HAP-1 (cell line): ENCODE results near the gene C11orf87.

Source experiments
- DNase-seq, 2 experiments: peaks; one replicate each; pipeline ENCODE4 v3.0.0-alpha.2; 2016 to 2020; ENCODE audit warnings: low spot score in 2 of 2
- H3K27me3 ChIP-seq: fragments of 250-450 bp; sonication (Bioruptor Pico); 2 replicates; pipeline ENCODE4 v1.5.1; 2020; ENCODE audit warnings: low read depth, mild to moderate bottlenecking, moderate library complexity
- H3K36me3 ChIP-seq: fragments of 250-450 bp; sonication (Bioruptor Pico); replicated peaks from 2 replicates; pipeline ENCODE4 v1.5.1; 2020; ENCODE audit warnings: mild to moderate bottlenecking
- H3K4me1 ChIP-seq: fragments of 250-450 bp; sonication (Bioruptor Pico); 2 replicates; pipeline ENCODE4 v1.5.1; 2020; ENCODE audit warnings: mild to moderate bottlenecking
- H3K4me3 ChIP-seq: fragments of 250-450 bp; sonication (Bioruptor Pico); 2 replicates; pipeline ENCODE4 v1.5.1; 2020; ENCODE audit warnings: mild to moderate bottlenecking, moderate library complexity
- H3K9me3 ChIP-seq: fragments of 250-450 bp; sonication (Bioruptor Pico); 2 replicates; pipeline ENCODE4 v1.5.1; 2020; ENCODE audit warnings: mild to moderate bottlenecking, moderate library complexity
- in situ Hi-C: fragments of 300-500 bp; cut with MboI; formaldehyde crosslinking; loops from 3 replicates; pipeline ENCODE4 v1.14.3; 2020; ENCODE audit warnings: low sequenced_read_pairs, inconsistent platforms, mixed read lengths

Gene C11orf87

GRCh38 chr11:109421981-109422869, at the start of gene C11orf87:
C11orf87 (plus strand) TSS chr11:109422190; CDS start chr11:109423634, 1,444 bp downstream.
- no peak for DNase-seq
- Histone ChIP-seq H3K4me3 (no peak within 1 kb of the TSS), H3K4me1 (no peaks in the 10 kb centered on the region), H3K36me3 (no peaks in the 10 kb centered on the region), H3K9me3 (no peaks in the 10 kb centered on the region), H3K27me3 (peaks cover 5% of the 10 kb centered on the region; the same call in 1 of the 2 replicates)
- in situ Hi-C loops: no loop called here

- H3K9me3 ChIP-seq: no peaks in the 10 kb centered on the region; the same call in 1 of the 2 replicates
- in situ Hi-C loops: no loop called here
Observed at GRCh38 chr11:109374032-109374431, 48.0 kb upstream of the C11orf87 start.

DNA sequence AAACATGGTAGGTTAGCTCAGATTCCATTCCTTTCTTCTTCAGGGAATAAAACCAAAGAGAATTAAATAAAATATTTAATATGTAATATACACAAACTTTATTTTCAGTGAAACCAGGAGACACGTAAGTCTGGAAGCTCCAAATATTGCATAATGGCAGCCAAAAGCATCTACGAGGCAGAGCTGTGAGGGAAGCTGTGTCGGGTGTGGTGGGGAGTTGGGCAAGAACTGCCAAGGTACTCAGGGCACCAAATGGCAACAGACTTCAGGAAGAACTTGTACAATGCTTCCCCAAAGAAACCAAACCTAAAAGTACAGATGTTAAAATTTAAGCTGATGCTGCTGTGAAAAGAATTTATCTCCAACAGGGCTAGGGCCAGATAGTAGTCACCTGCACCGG, 47.5 kb upstream of the C11orf87 start:
- DNase-seq: no peak
- in situ Hi-C loops: no loop called here
- Histone ChIP-seq H3K4me3 (no peak overlapping the region), H3K27me3 (no peaks in the 10 kb centered on the region), H3K36me3 (no peaks in the 10 kb centered on the region), H3K9me3 (no peaks in the 10 kb centered on the region; the same call in 1 of the 2 replicates), H3K4me1 (no peaks in the 10 kb centered on the region)

More at GRCh38 chr11:109374032-109374431, 48.0 kb upstream of the C11orf87 start:
- Histone ChIP-seq H3K4me1 (no peaks in the 10 kb centered on the region), H3K4me3 (no peak overlapping the region), H3K36me3 (no peaks in the 10 kb centered on the region), H3K27me3 (no peaks in the 10 kb centered on the region)
- no peak for DNase-seq

DNA sequence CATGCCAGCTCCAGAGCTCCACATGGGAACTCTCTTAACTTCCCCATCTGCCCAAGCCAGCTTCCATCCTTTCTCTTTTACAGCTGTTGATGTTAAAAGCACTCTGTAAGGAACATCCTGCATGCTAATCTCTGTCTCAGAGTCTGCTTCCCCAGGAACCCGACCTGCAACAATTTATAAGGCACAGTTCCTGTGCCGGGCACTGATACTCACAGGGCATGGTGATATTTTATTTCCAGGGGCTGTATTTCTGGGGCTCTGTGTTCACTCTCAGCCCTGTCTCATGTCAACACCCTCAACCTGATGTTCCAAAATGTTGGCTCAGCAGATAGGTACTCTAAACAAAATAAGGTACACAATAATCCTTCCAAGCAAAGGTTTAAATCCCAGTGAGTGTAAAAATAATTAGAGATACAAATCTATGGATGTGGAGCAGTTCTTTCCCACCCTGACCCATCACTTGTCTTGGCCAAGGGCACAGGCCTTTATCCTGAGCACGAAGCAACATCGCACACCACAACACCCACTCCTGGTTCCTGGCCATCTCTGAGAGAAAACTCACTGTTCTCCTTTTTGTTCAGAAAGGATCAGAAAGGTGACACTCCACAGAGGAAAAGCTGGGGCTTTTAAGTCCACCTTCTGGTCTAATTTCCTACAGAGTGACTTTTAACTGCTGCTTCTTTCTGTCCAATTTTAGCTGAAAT, 44.8 kb upstream of the C11orf87 start:
- no peaks in the 10 kb centered on the region for H3K27me3 ChIP-seq
- no peaks in the 10 kb centered on the region for H3K36me3 ChIP-seq
- H3K4me3 ChIP-seq: no peak overlapping the region
- in situ Hi-C loops: no loop called here
- DNase-seq: no peak
- H3K9me3 ChIP-seq: no peaks in the 10 kb centered on the region
- no peaks in the 10 kb centered on the region for H3K4me1 ChIP-seq

DNA sequence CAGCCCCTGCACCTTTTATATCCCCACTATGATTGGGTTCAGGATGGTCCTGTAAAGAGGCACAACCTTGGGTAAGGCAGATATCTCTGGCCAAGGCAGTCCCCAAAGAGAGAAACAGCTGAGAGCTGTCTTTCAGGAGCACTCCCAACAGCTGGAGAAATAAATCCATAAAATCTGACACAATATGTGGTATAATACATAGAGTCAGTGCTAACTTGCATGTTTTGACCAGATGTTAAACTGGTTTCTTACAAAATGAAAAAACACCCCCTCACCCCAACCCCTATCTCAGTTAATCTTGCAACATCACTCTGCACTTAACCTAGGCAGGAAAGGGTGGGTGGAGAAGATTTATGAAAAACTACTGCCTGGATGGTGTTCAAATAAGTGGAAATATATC, 44.0 kb upstream of the C11orf87 start:
- no peak for DNase-seq
- Histone ChIP-seq H3K36me3 (no peaks in the 10 kb centered on the region), H3K9me3 (no peaks in the 10 kb centered on the region), H3K27me3 (no peaks in the 10 kb centered on the region), H3K4me1 (no peaks in the 10 kb centered on the region), H3K4me3 (no peak overlapping the region)
- in situ Hi-C loops: no loop called here

DNA sequence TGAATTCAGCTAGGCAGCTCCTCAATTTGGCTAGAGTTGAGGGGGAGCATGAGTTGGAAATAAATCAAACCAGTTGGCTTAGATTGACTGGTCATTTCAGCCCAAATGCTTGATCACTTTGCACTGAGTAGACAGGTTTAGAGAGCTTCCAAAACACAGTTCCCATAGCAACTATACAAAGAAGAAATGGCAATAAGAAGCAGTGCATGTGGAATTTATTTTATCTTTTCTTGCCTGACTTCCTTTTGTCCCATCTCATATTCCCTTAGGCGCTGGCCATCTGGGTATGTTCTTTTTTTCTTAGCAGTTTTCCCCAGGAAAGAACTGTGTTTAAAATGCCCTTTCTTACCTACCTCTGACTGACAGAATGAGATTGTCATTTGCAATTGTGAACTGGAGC, 38.7 kb upstream of the C11orf87 start:
- Histone ChIP-seq H3K27me3 (peaks cover 2% of the 10 kb centered on the region; the same call in 1 of the 2 replicates), H3K9me3 (no peaks in the 10 kb centered on the region), H3K36me3 (no peaks in the 10 kb centered on the region), H3K4me1 (no peaks in the 10 kb centered on the region), H3K4me3 (no peak overlapping the region)
- in situ Hi-C loops: no loop called here
- no peak for DNase-seq

DNA sequence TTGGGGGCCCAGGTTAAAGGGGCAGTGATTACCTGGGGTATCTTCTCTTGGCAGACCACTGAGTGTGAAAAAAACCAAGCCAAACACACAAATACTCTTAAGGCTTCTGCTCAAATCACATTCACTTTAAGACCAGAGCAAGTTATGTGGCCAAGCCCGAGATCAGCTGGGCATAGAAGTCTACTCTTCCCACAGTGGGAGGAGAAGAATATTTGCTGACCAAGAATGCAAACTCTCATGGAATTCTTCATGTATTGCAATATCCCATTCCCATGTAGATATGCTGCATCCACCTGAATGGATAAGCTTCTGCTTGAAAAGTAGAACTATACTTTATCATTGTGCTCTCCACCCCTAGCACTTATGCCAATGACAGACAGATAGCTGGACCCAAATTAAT, 37.1 kb upstream of the C11orf87 start:
- Histone ChIP-seq H3K4me1 (no peaks in the 10 kb centered on the region), H3K4me3 (no peak overlapping the region)
- in situ Hi-C loops: no loop called here

GRCh38 chr11:109388982-109389381, 33.0 kb upstream of the C11orf87 start:
- H3K4me1 ChIP-seq: no peaks in the 10 kb centered on the region
- no peak for DNase-seq
- peaks cover 2% of the 10 kb centered on the region; the same call in 1 of the 2 replicates for H3K27me3 ChIP-seq
- no peaks in the 10 kb centered on the region for H3K9me3 ChIP-seq
- in situ Hi-C loops: no loop called here
- no peaks in the 10 kb centered on the region for H3K36me3 ChIP-seq
- no peak overlapping the region for H3K4me3 ChIP-seq

More for the DNA sequence above, 37.1 kb upstream of the C11orf87 start:
- H3K27me3 ChIP-seq: peaks cover 2% of the 10 kb centered on the region; the same call in 1 of the 2 replicates
- no peaks in the 10 kb centered on the region for H3K36me3 ChIP-seq
- no peaks in the 10 kb centered on the region for H3K9me3 ChIP-seq
- DNase-seq: no peak

DNA sequence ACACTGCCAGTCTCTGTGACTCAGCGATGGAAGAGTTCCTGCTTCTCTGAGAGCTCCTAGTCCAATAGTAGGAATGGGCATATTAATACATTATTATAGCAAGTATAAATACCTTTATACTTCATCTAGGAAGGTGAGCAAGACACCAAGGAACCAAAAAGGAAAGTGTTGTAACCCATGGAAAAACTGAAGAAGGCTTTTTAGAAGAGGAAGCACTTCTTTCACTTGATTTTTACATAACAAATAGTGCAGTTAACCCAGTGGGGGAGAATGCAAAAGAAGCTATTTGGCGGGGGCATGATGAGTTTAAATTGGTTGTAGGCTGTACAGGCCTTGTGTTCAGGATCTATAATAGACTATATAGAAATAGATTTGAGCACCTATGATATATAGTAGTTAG, 31.2 kb upstream of the C11orf87 start:
- Histone ChIP-seq H3K9me3 (no peaks in the 10 kb centered on the region), H3K4me1 (no peaks in the 10 kb centered on the region), H3K27me3 (no peaks in the 10 kb centered on the region), H3K36me3 (no peaks in the 10 kb centered on the region), H3K4me3 (no peak overlapping the region)
- in situ Hi-C loops: no loop called here
- no peak for DNase-seq

GRCh38 chr11:109401545-109401944, 20.4 kb upstream of the C11orf87 start:
- in situ Hi-C loops: no loop called here
- Histone ChIP-seq H3K36me3 (no peaks in the 10 kb centered on the region), H3K4me3 (no peak overlapping the region), H3K9me3 (no peaks in the 10 kb centered on the region), H3K4me1 (no peaks in the 10 kb centered on the region), H3K27me3 (no peaks in the 10 kb centered on the region)
- DNase-seq: no peak

- no peaks in the 10 kb centered on the region for H3K36me3 ChIP-seq
- H3K9me3 ChIP-seq: no peaks in the 10 kb centered on the region
- in situ Hi-C loops: no loop called here
- H3K4me1 ChIP-seq: no peaks in the 10 kb centered on the region
- H3K4me3 ChIP-seq: no peak overlapping the region
- no peak for DNase-seq
- no peaks in the 10 kb centered on the region for H3K27me3 ChIP-seq
Observed at GRCh38 chr11:109405671-109406070, 16.3 kb upstream of the C11orf87 start.

DNA sequence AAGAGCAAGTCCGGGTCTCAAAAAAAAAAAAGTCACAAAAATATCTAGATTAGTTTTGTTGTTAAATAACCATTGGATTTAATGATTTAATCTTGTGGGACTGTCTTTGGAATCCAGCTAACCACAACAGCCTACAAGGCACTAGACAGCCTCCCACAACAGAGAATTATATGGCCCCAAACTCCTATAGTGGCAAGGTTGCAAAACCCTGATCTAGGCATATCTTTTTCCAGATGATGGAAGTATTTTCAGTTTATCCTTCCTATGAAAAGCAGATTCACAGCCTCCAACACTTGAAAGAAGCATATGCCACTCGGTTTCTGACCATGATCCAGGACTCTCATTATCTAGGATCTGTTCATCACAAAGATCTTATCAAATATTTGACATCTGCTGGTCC, 5.4 kb upstream of the C11orf87 start:
- H3K27me3 ChIP-seq: no peaks in the 10 kb centered on the region
- in situ Hi-C loops: no loop called here
- no peaks in the 10 kb centered on the region for H3K4me1 ChIP-seq
- H3K4me3 ChIP-seq: no peak overlapping the region
- H3K9me3 ChIP-seq: no peaks in the 10 kb centered on the region
- H3K36me3 ChIP-seq: no peaks in the 10 kb centered on the region
- DNase-seq: no peak

- in situ Hi-C loops: no loop called here
- Histone ChIP-seq H3K9me3 (no peaks in the 10 kb centered on the region), H3K4me1 (no peaks in the 10 kb centered on the region), H3K36me3 (no peaks in the 10 kb centered on the region), H3K27me3 (peaks cover 5% of the 10 kb centered on the region; the same call in 1 of the 2 replicates), H3K4me3 (no peak overlapping the region)
- no peak for DNase-seq
Observed at GRCh38 chr11:109422870-109423465, 978 bp downstream of the C11orf87 start.
